ENCODE data around the gene PSAT1. TPM values are rescaled to one million over a fixed set of nuclear protein-coding genes. Genes with fewer than 3 reads are reported as not detected.

The PSAT1 gene
- total RNA-seq, 1 experiment from 2014 or later, result 315 TPM

GRCh38 chr9:78314953-78315870, 18.3 kb downstream of the PSAT1 start:
- Histone ChIP-seq H2AFZ (no peak overlapping the region), H3K4me1 (replicated peaks; ENCODE audit: insufficient read depth) (no peaks in the 10 kb centered on the region), H3K36me3 (ENCODE audit: low read depth) (peaks cover 52% of the 10 kb centered on the region), H3K27me3 (ENCODE audit: insufficient read depth, low read depth) (no peaks in the 10 kb centered on the region), H3K9me3 (ENCODE audit: insufficient read depth, low read depth) (no peaks in the 10 kb centered on the region), H3K27ac (no peak overlapping the region), H3F3A (ENCODE audit: insufficient read depth, low read depth) (peaks cover 8% of the 10 kb centered on the region; the same call in 1 of the 2 replicates), H3K79me2 (ENCODE audit: low read depth) (peaks cover 6% of the 10 kb centered on the region; the same call in 1 of the 2 replicates), H3K9me2 (ENCODE audit: insufficient read depth) (no peaks in the 10 kb centered on the region), H3K4me3 (no peak overlapping the region), H3K4me2 (no peak overlapping the region), H4K20me1 (ENCODE audit: insufficient read depth) (peaks cover 83% of the 10 kb centered on the region)
- BruUV-seq (replicated peaks), result no TSS peak
- POLR2A ChIA-PET (ENCODE audit: unreplicated experiment), result interaction anchor here (0.6 kb wide), 1 partner anchor 1752 kb away, joined by 5 read pairs; no protein-coding TSS in a partner anchor
- TF ChIP-seq, protein P1, sequence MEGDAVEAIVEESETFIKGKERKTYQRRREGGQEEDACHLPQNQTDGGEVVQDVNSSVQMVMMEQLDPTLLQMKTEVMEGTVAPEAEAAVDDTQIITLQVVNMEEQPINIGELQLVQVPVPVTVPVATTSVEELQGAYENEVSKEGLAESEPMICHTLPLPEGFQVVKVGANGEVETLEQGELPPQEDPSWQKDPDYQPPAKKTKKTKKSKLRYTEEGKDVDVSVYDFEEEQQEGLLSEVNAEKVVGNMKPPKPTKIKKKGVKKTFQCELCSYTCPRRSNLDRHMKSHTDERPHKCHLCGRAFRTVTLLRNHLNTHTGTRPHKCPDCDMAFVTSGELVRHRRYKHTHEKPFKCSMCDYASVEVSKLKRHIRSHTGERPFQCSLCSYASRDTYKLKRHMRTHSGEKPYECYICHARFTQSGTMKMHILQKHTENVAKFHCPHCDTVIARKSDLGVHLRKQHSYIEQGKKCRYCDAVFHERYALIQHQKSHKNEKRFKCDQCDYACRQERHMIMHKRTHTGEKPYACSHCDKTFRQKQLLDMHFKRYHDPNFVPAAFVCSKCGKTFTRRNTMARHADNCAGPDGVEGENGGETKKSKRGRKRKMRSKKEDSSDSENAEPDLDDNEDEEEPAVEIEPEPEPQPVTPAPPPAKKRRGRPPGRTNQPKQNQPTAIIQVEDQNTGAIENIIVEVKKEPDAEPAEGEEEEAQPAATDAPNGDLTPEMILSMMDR (conservative IDR thresholded peaks at IDR 0.05), result no peak
- no peak for TF ChIP-seq EZH2 (IDR thresholded peaks at IDR 0.05; ENCODE audit: low read depth)
- CTCF ChIA-PET, result interaction anchor here (0.5 kb wide), 1 partner anchor 17 kb away, joined by 4 read pairs; no protein-coding TSS in a partner anchor
- no peak for DNase-seq
- intact Hi-C loops (cut with micrococcal nuclease; ENCODE audit: unreplicated experiment), result no loop called here

DNA sequence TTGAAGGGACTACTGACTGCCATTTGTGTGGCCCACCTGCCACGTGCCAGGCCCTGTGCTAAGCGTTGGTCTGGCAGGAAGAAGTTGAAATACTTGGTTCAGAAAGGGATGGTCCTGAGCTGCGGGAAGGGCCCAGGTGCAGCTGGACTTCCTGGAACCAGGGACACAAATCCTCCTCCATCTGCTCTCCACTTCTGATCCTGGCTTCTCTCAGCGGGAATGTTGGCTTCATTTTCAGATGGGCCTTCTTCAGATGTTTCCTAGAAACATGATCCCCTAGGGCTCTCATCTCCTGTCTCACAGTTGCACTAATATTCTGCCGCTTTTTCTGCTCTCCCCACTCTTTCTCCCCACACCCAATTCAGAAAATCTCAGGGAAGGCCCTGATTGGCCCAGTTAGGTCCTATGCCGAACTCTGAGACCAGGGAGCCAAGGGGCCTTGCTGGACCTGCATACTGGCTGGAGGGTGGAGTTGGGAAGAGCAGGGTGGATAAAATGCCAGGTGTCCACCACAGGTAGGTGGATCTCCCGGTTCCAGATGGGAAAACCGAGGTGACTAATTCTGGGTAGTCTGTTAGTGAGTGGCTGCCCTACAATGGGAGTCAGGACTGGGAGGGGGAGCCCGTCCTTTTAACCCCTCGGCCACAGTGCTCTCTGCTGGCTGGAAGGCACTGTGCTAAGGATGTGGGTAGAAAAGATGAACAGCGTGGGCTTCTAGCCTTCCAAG, 19.4 kb downstream of the PSAT1 start:
- no peaks in the 10 kb centered on the region for H3K27me3 ChIP-seq (ENCODE audit: insufficient read depth, low read depth)
- no peak overlapping the region for H3K4me2 ChIP-seq
- intact Hi-C loops (cut with micrococcal nuclease; ENCODE audit: unreplicated experiment), result no loop called here
- no TSS peak for BruUV-seq (replicated peaks)
- H3K9me3 ChIP-seq (ENCODE audit: insufficient read depth, low read depth), result no peaks in the 10 kb centered on the region
- POLR2A ChIA-PET (ENCODE audit: unreplicated experiment), result no interaction called here
- no peak overlapping the region for H3K4me3 ChIP-seq
- peaks cover 50% of the 10 kb centered on the region for H3K36me3 ChIP-seq (ENCODE audit: low read depth)
- H3F3A ChIP-seq (ENCODE audit: insufficient read depth, low read depth), result peaks cover 8% of the 10 kb centered on the region; the same call in 1 of the 2 replicates
- TF ChIP-seq, protein P1 (conservative IDR thresholded peaks at IDR 0.05), result no peak
- CTCF ChIA-PET, result no interaction called here
- H3K79me2 ChIP-seq (ENCODE audit: low read depth), result 0 out of 2 replicates have a peak, but pooled peaks cover 3% of the 10 kb centered on the region
- H3K4me1 ChIP-seq (replicated peaks; ENCODE audit: insufficient read depth), result no peaks in the 10 kb centered on the region
- DNase-seq, result no peak
- no peak overlapping the region for H3K27ac ChIP-seq
- H3K9me2 ChIP-seq (ENCODE audit: insufficient read depth), result no peaks in the 10 kb centered on the region
- no peak overlapping the region for H2AFZ ChIP-seq
- peaks cover 80% of the 10 kb centered on the region for H4K20me1 ChIP-seq (ENCODE audit: insufficient read depth)

GRCh38 chr9:78319197-78320029, 22.5 kb downstream of the PSAT1 start:
- POLR2A ChIA-PET (ENCODE audit: unreplicated experiment), result no interaction called here
- H4K20me1 ChIP-seq (ENCODE audit: insufficient read depth), result peaks cover 80% of the 10 kb centered on the region
- TF ChIP-seq, protein P1 (conservative IDR thresholded peaks at IDR 0.05), result no peak
- no peak for TF ChIP-seq EZH2 (IDR thresholded peaks at IDR 0.05; ENCODE audit: low read depth)
- BruUV-seq (replicated peaks), result no TSS peak
- DNase-seq, result no peak
- H3K4me3 ChIP-seq, result no peak overlapping the region
- H3K9me3 ChIP-seq (ENCODE audit: insufficient read depth, low read depth), result no peaks in the 10 kb centered on the region
- no peaks in the 10 kb centered on the region for H3K4me1 ChIP-seq (replicated peaks; ENCODE audit: insufficient read depth)
- H3K36me3 ChIP-seq (ENCODE audit: low read depth), result peaks cover 68% of the 10 kb centered on the region
- H3K27me3 ChIP-seq (ENCODE audit: insufficient read depth, low read depth), result no peaks in the 10 kb centered on the region
- CTCF ChIA-PET, result no interaction called here
- peaks cover 13% of the 10 kb centered on the region; the same call in 1 of the 2 replicates for H3F3A ChIP-seq (ENCODE audit: insufficient read depth, low read depth)
- no peaks in the 10 kb centered on the region for H3K9me2 ChIP-seq (ENCODE audit: insufficient read depth)
- no peak overlapping the region for H3K4me2 ChIP-seq
- H2AFZ ChIP-seq, result no peak overlapping the region
- H3K27ac ChIP-seq, result no peak overlapping the region
- H3K79me2 ChIP-seq (ENCODE audit: low read depth), result no peaks in the 10 kb centered on the region
- intact Hi-C loops (cut with micrococcal nuclease; ENCODE audit: unreplicated experiment), result loop anchor here (10.0 kb wide), 1 partner anchor 55 kb away; no protein-coding TSS in a partner anchor

Data from PC-9 (cell line).